ENCODE measurements around the gene HOTAIR.

Gene HOTAIR

DNA sequence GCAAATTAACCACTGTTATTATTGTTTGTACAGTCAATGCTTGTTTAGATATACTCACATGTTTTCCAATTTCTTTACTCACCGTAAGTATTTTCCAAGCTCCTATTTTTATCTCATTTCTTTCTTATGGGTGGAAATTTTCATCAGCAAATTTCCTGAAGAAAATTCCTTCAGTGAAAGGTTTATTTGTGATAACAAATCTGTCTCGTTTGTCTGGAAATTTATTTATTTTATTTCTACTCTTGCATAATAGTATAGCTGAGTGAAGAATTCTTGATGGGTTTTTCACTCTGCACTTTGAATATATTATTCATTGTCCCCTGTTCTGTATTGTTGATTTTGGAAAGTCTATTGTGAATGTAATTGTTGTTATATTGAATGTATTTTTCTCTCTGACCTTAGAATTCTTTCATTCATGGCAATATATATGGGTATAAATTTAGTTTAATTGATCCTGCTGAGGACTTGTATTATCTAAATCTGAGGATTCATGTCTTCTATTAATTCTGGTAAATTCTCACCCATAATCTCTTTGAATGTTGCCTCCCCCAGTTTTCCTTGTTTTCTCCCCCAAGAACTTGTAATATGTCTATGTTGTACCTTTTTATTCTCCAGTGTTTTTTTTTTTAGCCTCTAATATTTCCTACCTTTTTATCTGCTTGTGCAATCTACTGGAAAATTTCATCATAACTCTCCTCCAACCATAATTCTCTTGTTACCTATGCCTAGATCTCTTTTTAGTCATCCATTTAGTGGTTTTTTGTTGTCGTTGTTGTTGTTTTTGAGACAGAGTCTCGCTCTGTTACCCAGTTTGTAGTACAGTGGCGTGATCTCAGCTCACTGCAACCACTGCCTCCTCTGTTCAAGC is 57.7 kb downstream of the HOTAIR start:
- intact Hi-C loops (cut with DNase I): no loop called here
- DNase-seq: no peak

All from head of caudate nucleus (tissue), 42 donors.